ENCODE measurements around the gene DAW1.

DNA sequence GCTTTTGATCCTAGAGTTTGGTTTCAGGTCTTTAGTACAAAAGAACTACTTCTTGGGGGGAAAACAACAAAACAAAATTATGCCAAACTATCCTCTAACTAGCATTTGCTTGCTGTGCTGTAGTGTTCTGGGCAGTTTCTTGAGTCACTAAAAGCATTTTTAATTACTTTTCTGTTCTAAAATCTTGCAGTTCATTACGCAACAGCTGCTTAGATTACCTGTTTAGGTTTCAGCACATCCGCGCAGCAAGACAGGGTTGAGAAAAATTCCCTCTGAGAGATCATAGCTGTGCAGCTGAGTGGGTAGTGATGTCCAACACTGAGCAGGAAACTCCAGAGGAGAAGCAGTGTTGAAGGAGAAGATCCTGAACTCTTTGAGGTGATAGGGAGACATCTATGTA lies 9.0 kb downstream of the DAW1 start:
- TF ChIP-seq CTCF (IDR thresholded peaks at IDR 0.05) (no peak), POLR2A (IDR thresholded peaks at IDR 0.05) (no peak)

Data from prostate gland (tissue), 2 donors.